CD14-positive monocyte (primary cell): Measurements from ENCODE around the gene PTPRD. TPM values are rescaled to one million over a fixed set of nuclear protein-coding genes. Genes with fewer than 3 reads are reported as not detected.
A peak's percentile ranks its signal among the peaks of the same experiment; 100 is the strongest.

Experiments
- DNase-seq, 3 donors: peaks; one replicate each; pipeline ENCODE4 v3.0.0-alpha.2; 2011 to 2022
- H2AFZ ChIP-seq: 2 replicates; pipeline ENCODE4 v1.6.0; 2012; ENCODE audit warnings: mild to moderate bottlenecking, low read depth, low read length, inconsistent platforms; ENCODE audit not compliant: insufficient read depth, poor library complexity, severe bottlenecking
- H3K27ac ChIP-seq, 2 donors: 1 replicate in 1 of 2; 2 replicates in 1 of 2; pipeline ENCODE4 v1.5.1; 2012 to 2013; ENCODE audit warnings: low read length in 2 of 2, control low read depth in 1 of 2, inconsistent platforms in 1 of 2, low read depth in 1 of 2, mild to moderate bottlenecking in 1 of 2
- H3K27me3 ChIP-seq, 2 donors: one replicate each; pipeline versions ENCODE4 v1.6.0 to v1.6.1; 2011 to 2013; ENCODE audit warnings: low read length in 2 of 2; ENCODE audit not compliant: control insufficient read depth in 2 of 2, insufficient read depth in 2 of 2
- H3K36me3 ChIP-seq, 2 donors: replicated peaks in 1 of 2; 1 replicate in 1 of 2; 2 replicates in 1 of 2; pipeline versions ENCODE4 v1.5.1 to v1.6.1; 2012 to 2013; ENCODE audit warnings: low read length in 2 of 2, control low read depth in 1 of 2, inconsistent platforms in 1 of 2, mild to moderate bottlenecking in 1 of 2; ENCODE audit not compliant: insufficient read depth in 2 of 2, control insufficient read depth in 1 of 2
- H3K4me1 ChIP-seq, 2 donors: 1 replicate in 1 of 2; 2 replicates in 1 of 2; pipeline versions ENCODE4 v1.5.1 to v1.6.1; 2012 to 2013; ENCODE audit warnings: low read length in 2 of 2, control low read depth in 1 of 2, inconsistent platforms in 1 of 2, mild to moderate bottlenecking in 1 of 2, moderate library complexity in 1 of 2; ENCODE audit not compliant: insufficient read depth in 2 of 2, control insufficient read depth in 1 of 2
- H3K4me2 ChIP-seq: replicated peaks from 2 replicates; pipeline ENCODE3; 2012; ENCODE audit warnings: low read length, moderate library complexity, mild to moderate bottlenecking; ENCODE audit not compliant: poor library complexity, severe bottlenecking; ENCODE audit errors: extremely low read depth
- H3K4me3 ChIP-seq, 3 experiments: fragments of 200-600 bp in 1 of 3; sonication (generic) in 1 of 3; replicated peaks in 1 of 3; 1 replicate in 2 of 3; 2 replicates in 1 of 3; pipeline ENCODE4 v1.5.1; 2011 to 2013; ENCODE audit warnings: low read length in 3 of 3, mild to moderate bottlenecking in 3 of 3, control low read depth in 2 of 3, low read depth in 2 of 3, inconsistent platforms in 1 of 3, moderate library complexity in 1 of 3
- H3K79me2 ChIP-seq: 2 replicates; pipeline ENCODE4 v1.6.0; 2012; ENCODE audit warnings: mild to moderate bottlenecking, control low read depth, inconsistent platforms, low read length, moderate library complexity; ENCODE audit not compliant: insufficient read depth
- H3K9ac ChIP-seq: 2 replicates; pipeline ENCODE4 v1.6.0; 2017; ENCODE audit warnings: low read length, mild to moderate bottlenecking; ENCODE audit not compliant: insufficient read depth, poor library complexity, severe bottlenecking
- H3K9me3 ChIP-seq, 2 donors: replicated peaks in 1 of 2; 1 replicate in 1 of 2; 2 replicates in 1 of 2; pipeline versions ENCODE4 v1.5.1 to v1.6.1; 2012 to 2013; ENCODE audit warnings: low read length in 2 of 2, control low read depth in 1 of 2; ENCODE audit not compliant: control insufficient read depth in 1 of 2, insufficient read depth in 1 of 2
- H4K20me1 ChIP-seq: 2 replicates; pipeline ENCODE4 v1.6.0; 2012; ENCODE audit warnings: mild to moderate bottlenecking, low read length, control low read depth, moderate library complexity; ENCODE audit not compliant: insufficient read depth
- H3K27ac Mint-ChIP-seq, 7 donors: one replicate each; pipeline ENCODE4 v1.8.0; 2020; ENCODE audit warnings: mild to moderate bottlenecking in 7 of 7, mixed read lengths in 7 of 7, moderate library complexity in 6 of 7, inconsistent platforms in 2 of 7
- H3K27me3 Mint-ChIP-seq, 3 donors: one replicate each; pipeline ENCODE4 v1.8.0; 2021 to 2022; ENCODE audit warnings: low read depth in 3 of 3, mild to moderate bottlenecking in 3 of 3, mixed read lengths in 3 of 3, moderate library complexity in 3 of 3, inconsistent platforms in 1 of 3
- H3K36me3 Mint-ChIP-seq, 2 donors: one replicate each; pipeline ENCODE4 v1.8.0; 2020; ENCODE audit warnings: mixed read lengths in 2 of 2, inconsistent platforms in 1 of 2, mild to moderate bottlenecking in 1 of 2
- H3K4me1 Mint-ChIP-seq: one replicate; pipeline ENCODE4 v1.8.0; 2020; ENCODE audit warnings: mild to moderate bottlenecking, mixed read lengths
- H3K4me3 Mint-ChIP-seq, 2 donors: one replicate each; pipeline ENCODE4 v1.8.0; 2020; ENCODE audit warnings: mild to moderate bottlenecking in 2 of 2, mixed read lengths in 2 of 2, moderate library complexity in 1 of 2
- H3K9me3 Mint-ChIP-seq, 7 donors: one replicate each; pipeline ENCODE4 v1.8.0; 2020 to 2022; ENCODE audit warnings: mixed read lengths in 7 of 7, mild to moderate bottlenecking in 6 of 7, moderate library complexity in 6 of 7, inconsistent platforms in 2 of 7
- WGBS: methylation state at CpG from one replicate; pipeline ENCODE4 v1.1.5; 2013; ENCODE audit warnings: missing lambda C conversion rate; ENCODE audit not compliant: insufficient coverage; 5-methylcytosine and 5-hydroxymethylcytosine counted together
- intact Hi-C, 2 donors: fragments of 100-400 bp; cut with micrococcal nuclease; formaldehyde crosslinking; loops; one replicate each; pipeline versions ENCODE4 v1.15.0 to v1.15.1; 2023
- polyA plus RNA-seq, 3 donors: library from polyadenylated mRNA; depleted of rRNA in 1 of 3; unstranded in 2 of 3; stranded (reverse) in 1 of 3; fragments of 300-500 nt in 2 of 3; fragments of >200 nt in 1 of 3; fragmentation: Illumina TruSeq in 2 of 3; gene quantifications; 1 replicate in 2 of 3; 2 replicates in 1 of 3; pipeline ENCODE4 v1.2.3, GENCODE V29; 2012 to 2021
- TF ChIP-seq, protein P1 (sequence below): fragments of 200-600 bp; IDR thresholded peaks from one replicate; pipeline ENCODE4 v1.8.0; 2022; ENCODE audit warnings: antibody characterized with exemption, mild to moderate bottlenecking

The PTPRD gene
- polyA plus RNA-seq, 3 donors: not detected

DNA sequence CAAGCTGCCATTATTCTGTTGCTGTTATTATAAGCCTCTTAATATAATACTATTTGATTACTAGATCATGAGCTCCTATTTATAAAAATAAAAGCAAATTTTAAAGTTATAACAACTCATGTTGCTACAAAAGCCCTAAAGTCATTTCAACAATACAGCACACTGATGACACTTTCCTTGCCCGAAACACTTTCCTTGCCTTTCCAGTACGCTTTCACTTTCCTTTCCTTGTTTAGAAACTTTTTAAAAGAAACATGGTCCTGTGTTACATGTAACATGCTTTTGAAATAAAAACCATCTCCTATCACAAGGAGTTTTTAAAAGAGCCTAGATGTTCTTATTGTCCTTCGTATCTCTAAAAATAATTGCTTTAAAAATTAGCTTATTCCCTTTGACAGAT is 688.4 kb downstream of the PTPRD start:
- H3K9me3 ChIP-seq: no peaks in the 10 kb centered on the region
- H3K27ac Mint-ChIP-seq: no peak overlapping the region
- H3K27me3 ChIP-seq: no peaks in the 10 kb centered on the region
- intact Hi-C loops: no loop called here
- no peak overlapping the region for H3K27ac ChIP-seq
- H3K36me3 Mint-ChIP-seq: no peaks in the 10 kb centered on the region
- no peak overlapping the region for H2AFZ ChIP-seq
- H3K4me3 Mint-ChIP-seq: peak overlapping the region in 1 of 2 donors; percentile 54
- no peak overlapping the region for H3K9ac ChIP-seq
- peaks cover 0 to 2% (median 0%) of the 10 kb centered on the region in 3 donors for H3K27me3 Mint-ChIP-seq
- no peaks in the 10 kb centered on the region for H4K20me1 ChIP-seq
- no peaks in the 10 kb centered on the region for H3K9me3 Mint-ChIP-seq
- H3K4me3 ChIP-seq: peak overlapping the region; percentile 13 to 34 (median 23)
- H3K4me1 ChIP-seq: no peaks in the 10 kb centered on the region
- H3K36me3 ChIP-seq: no peaks in the 10 kb centered on the region
- H3K79me2 ChIP-seq: no peaks in the 10 kb centered on the region
- 14% methylated on average over 1 of the region's 3 CpGs for WGBS
- H3K4me1 Mint-ChIP-seq: peaks cover 6% of the 10 kb centered on the region
- H3K4me2 ChIP-seq: peak overlapping the region; percentile 36
- TF ChIP-seq, protein P1, sequence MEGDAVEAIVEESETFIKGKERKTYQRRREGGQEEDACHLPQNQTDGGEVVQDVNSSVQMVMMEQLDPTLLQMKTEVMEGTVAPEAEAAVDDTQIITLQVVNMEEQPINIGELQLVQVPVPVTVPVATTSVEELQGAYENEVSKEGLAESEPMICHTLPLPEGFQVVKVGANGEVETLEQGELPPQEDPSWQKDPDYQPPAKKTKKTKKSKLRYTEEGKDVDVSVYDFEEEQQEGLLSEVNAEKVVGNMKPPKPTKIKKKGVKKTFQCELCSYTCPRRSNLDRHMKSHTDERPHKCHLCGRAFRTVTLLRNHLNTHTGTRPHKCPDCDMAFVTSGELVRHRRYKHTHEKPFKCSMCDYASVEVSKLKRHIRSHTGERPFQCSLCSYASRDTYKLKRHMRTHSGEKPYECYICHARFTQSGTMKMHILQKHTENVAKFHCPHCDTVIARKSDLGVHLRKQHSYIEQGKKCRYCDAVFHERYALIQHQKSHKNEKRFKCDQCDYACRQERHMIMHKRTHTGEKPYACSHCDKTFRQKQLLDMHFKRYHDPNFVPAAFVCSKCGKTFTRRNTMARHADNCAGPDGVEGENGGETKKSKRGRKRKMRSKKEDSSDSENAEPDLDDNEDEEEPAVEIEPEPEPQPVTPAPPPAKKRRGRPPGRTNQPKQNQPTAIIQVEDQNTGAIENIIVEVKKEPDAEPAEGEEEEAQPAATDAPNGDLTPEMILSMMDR: no peak
- peak in 1 of 3 donors; percentile 0 for DNase-seq

DNA sequence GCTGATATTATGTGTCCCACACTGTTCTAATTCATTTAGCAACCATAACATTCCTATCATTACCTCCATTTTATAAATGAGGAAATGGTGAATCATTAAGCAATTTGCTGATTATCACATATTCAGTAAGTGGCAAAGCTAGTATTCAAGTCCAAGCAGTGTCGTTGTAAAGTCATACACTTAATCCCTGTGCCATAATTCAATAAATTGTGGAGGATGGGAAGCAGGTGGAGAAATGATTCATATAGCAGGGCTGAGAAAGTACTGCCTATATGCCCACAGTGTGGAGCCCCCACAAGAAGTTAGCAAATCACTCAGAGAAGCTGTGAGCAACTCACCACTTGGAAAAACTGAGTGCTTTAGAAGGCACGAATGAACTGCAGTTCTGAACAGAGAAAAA is 691.0 kb downstream of the PTPRD start:
- no peak overlapping the region for H3K9ac ChIP-seq
- no peak for DNase-seq
- H3K4me1 ChIP-seq: no peaks in the 10 kb centered on the region
- intact Hi-C loops: no loop called here
- no peaks in the 10 kb centered on the region for H3K36me3 ChIP-seq
- H3K27me3 ChIP-seq: no peaks in the 10 kb centered on the region
- Mint-ChIP-seq H3K4me1 (peaks cover 6% of the 10 kb centered on the region), H3K4me3 (no peak overlapping the region), H3K36me3 (no peaks in the 10 kb centered on the region), H3K27ac (no peak overlapping the region), H3K9me3 (no peaks in the 10 kb centered on the region), H3K27me3 (peaks cover 0 to 2% (median 2%) of the 10 kb centered on the region in 3 donors)
- H3K79me2 ChIP-seq: no peaks in the 10 kb centered on the region
- no peak overlapping the region for H3K4me2 ChIP-seq
- no peaks in the 10 kb centered on the region for H4K20me1 ChIP-seq
- TF ChIP-seq, protein P1: no peak
- H2AFZ ChIP-seq: no peak overlapping the region
- H3K4me3 ChIP-seq: no peak overlapping the region
- no peaks in the 10 kb centered on the region for H3K9me3 ChIP-seq
- WGBS: 80% methylated on average over 1 of the region's 2 CpGs
- H3K27ac ChIP-seq: no peak overlapping the region
